Ovary (tissue), 9 donors: Measurements from ENCODE around the gene TRAF3IP1. TPM values are rescaled to one million over a fixed set of nuclear protein-coding genes. Genes with fewer than 3 reads are reported as not detected.
"Not testable (repeated sequence)": the region's sequence is repeated elsewhere in the genome, so short reads cannot be mapped to it uniquely, and the experiment has no call there.

ENCODE experiments used
- DNase-seq, 5 donors: peaks; one replicate each; pipeline ENCODE4 v3.0.0-alpha.2; 2019 to 2020
- H3K27ac ChIP-seq, 2 donors: fragments of 200-600 bp; one replicate each; pipeline versions ENCODE4 v1.5.1 to v1.8.0; 2019 to 2022
- H3K27me3 ChIP-seq: fragments of 200-600 bp; one replicate; pipeline ENCODE4 v1.8.0; 2022
- H3K36me3 ChIP-seq: fragments of 200-600 bp; sonication (generic); one replicate; pipeline ENCODE4 v1.5.1; 2019
- H3K4me1 ChIP-seq: one replicate; pipeline ENCODE4 v1.8.1; 2013; ENCODE audit warnings: mild to moderate bottlenecking, moderate library complexity; ENCODE audit not compliant: insufficient read depth
- H3K4me3 ChIP-seq: fragments of 200-600 bp; sonication (generic); one replicate; pipeline ENCODE4 v1.5.1; 2017
- H3K9me3 ChIP-seq, 2 donors: fragments of 200-600 bp in 1 of 2; sonication (generic) in 1 of 2; one replicate each; pipeline versions ENCODE4 v1.5.1 to v1.8.1; 2013 to 2019; ENCODE audit warnings: mild to moderate bottlenecking in 1 of 2, moderate library complexity in 1 of 2
- EP300 ChIP-seq: sonication (generic); formaldehyde crosslinking; IDR thresholded peaks from one replicate; pipeline ENCODE4 v1.6.1; 2017; ENCODE audit warnings: antibody characterized with exemption
- POLR2A ChIP-seq: fragments of 450-650 bp; IDR thresholded peaks from one replicate; pipeline ENCODE4 v1.6.1; 2017; ENCODE audit warnings: antibody characterized with exemption, mild to moderate bottlenecking, moderate library complexity
- WGBS, 3 donors: extraction: QIAGEN DNeasy Blood & Tissue Kit in 1 of 3; methylation state at CpG; one replicate each; pipeline versions ENCODE4 v1.1.5 to v1.1.7; 2013 to 2017; 5-methylcytosine and 5-hydroxymethylcytosine counted together
- intact Hi-C, 4 donors: fragments of 100-400 bp; cut with DNase I; formaldehyde crosslinking; loops; one replicate each; pipeline versions ENCODE4 v1.11.0 to v1.15.1; 2022 to 2023
- polyA plus RNA-seq, 2 donors: library from polyadenylated mRNA; stranded (reverse); fragments of 200-250 nt in 1 of 2; fragments of 350-450 nt in 1 of 2; fragmentation: Illumina TruSeq in 1 of 2; extraction: RNeasy Lipid Tissue Mini Kit (QIAGEN cat#74804) in 1 of 2; gene quantifications; one replicate each; pipeline ENCODE4 v1.2.3, GENCODE V29; 2013 to 2014
- total RNA-seq, 7 donors: library from RNA; depleted of rRNA in 2 of 7; stranded (reverse); fragments of >200 nt in 2 of 7; fragmentation: NEBNext Ultra II Directional in 3 of 7; extraction: Animal tissue kit (Norgen Biotek cat#: 25700) in 3 of 7; gene quantifications; one replicate each; pipeline versions ENCODE4 v1.1.0 to v1.2.4, GENCODE V29; 2016 to 2023
- TF ChIP-seq, protein P1 (sequence below), 3 donors: fragments of 450-650 bp in 2 of 3; fragments of 200-600 bp in 1 of 3; IDR thresholded peaks; one replicate each; pipeline versions ENCODE4 v1.5.1 to v1.8.0; 2016 to 2022; ENCODE audit warnings: antibody characterized with exemption in 3 of 3, mild to moderate bottlenecking in 1 of 3
- donor health status: DM: no; HTN: no; CAD: no; lungs with moderate emphysema.
- donor health status: DM: no; HTN: no; CAD: no.
- donor health status: Bipolar disorder and iron deficiency.
- donor health status: DM: yes; HTN: yes; CAD: no.
- donor health status: DM: no; HTN: no; CAD: no.
- donor health status: DM: yes; HTN: yes; CAD: no.

The TRAF3IP1 gene
- total and polyA plus RNA-seq, 9 donors = 7.0 to 29.2 (median 19.1) TPM

DNA sequence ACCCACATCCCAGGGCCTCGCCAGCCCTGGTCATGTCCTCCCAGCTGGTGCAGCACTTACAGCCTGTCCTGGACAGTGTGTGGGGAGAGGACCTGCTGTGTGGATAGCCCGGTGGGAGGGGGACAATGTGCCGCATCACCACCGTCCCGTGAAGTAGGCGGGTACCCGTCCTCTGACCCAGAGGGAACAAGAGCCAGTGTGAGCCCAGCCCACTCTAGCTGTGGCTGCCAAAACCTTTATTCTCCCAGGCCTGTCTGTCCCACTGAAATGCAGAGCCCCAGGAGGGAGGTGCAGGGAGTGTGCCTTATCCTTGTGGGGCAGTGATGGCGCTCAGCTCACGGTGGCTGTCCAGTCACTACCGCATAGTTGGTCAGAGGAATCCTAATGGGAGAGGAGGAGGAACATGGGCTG, 1.7 kb downstream of the TRAF3IP1 start:
- intact Hi-C loops = no loop called here
- no peaks in the 10 kb centered on the region for H3K9me3 ChIP-seq
- TF ChIP-seq EP300 (no peak), POLR2A (no peak)
- TF ChIP-seq, protein P1, sequence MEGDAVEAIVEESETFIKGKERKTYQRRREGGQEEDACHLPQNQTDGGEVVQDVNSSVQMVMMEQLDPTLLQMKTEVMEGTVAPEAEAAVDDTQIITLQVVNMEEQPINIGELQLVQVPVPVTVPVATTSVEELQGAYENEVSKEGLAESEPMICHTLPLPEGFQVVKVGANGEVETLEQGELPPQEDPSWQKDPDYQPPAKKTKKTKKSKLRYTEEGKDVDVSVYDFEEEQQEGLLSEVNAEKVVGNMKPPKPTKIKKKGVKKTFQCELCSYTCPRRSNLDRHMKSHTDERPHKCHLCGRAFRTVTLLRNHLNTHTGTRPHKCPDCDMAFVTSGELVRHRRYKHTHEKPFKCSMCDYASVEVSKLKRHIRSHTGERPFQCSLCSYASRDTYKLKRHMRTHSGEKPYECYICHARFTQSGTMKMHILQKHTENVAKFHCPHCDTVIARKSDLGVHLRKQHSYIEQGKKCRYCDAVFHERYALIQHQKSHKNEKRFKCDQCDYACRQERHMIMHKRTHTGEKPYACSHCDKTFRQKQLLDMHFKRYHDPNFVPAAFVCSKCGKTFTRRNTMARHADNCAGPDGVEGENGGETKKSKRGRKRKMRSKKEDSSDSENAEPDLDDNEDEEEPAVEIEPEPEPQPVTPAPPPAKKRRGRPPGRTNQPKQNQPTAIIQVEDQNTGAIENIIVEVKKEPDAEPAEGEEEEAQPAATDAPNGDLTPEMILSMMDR (IDR thresholded peaks at IDR 0.05) = no peak
- H3K27me3 ChIP-seq = no peaks in the 10 kb centered on the region
- H3K36me3 ChIP-seq = no peaks in the 10 kb centered on the region
- no peak overlapping the region for H3K4me3 ChIP-seq
- 85 to 91% (median 87%) methylated on average over 10 of the region's 10 CpGs for WGBS, 3 donors
- H3K27ac ChIP-seq = no peak overlapping the region
- H3K4me1 ChIP-seq = peaks cover 9% of the 10 kb centered on the region
- no peak for DNase-seq

DNA sequence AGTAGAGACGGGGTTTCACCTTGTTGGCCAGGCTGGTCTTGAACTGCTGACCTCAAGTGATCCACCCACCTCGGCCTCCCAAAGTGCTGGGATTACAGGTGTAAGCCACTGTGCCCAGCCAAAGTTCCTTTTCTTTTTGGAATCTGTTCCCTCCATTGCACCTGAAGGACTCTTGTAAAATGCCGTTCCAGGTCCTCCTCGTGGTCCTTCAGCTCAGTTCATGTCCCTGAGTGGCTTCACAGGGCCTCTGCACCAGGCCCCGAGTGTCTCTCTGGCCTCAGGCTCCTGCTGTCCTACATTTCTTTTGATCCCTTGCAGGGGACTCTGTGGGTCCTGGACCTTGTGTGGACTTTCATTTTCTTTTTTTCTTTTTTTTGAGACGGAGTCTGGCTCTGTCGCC, 3.9 kb downstream of the TRAF3IP1 start:
- H3K4me3 ChIP-seq, H3K36me3 ChIP-seq, DNase-seq, intact Hi-C loops, H3K27ac ChIP-seq, H3K9me3 ChIP-seq, H3K4me1 ChIP-seq, H3K27me3 ChIP-seq: not testable (repeated sequence)
- 90 to 92% (median 92%) methylated on average over 7 of the region's 7 CpGs for WGBS, 3 donors

DNA sequence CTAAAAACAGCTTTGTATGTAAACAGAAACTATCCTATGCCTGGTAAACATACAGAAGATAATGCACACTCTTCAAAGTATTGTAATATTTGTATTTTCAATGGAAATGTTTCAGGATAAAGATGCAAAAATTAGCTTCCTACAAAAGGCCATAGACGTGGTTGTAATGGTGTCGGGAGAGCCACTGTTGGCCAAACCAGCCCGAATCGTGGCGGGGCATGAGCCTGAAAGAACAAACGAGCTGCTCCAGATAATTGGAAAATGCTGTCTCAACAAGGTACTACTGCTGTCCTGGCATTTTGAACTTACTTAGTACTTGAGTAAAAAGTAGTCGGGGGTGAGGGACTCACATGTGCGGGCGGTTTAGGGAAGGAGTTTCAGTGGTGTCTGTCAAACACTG, 5.4 kb downstream of the TRAF3IP1 start:
- Histone ChIP-seq H3K36me3 (no peaks in the 10 kb centered on the region), H3K4me3 (no peak overlapping the region), H3K4me1 (peaks cover 6% of the 10 kb centered on the region), H3K9me3 (no peaks in the 10 kb centered on the region), H3K27ac (no peak overlapping the region), H3K27me3 (no peaks in the 10 kb centered on the region)
- 75 to 79% (median 78%) methylated on average over 9 of the region's 9 CpGs for WGBS, 3 donors
- intact Hi-C loops = no loop called here
- no peak for DNase-seq
- TF ChIP-seq, protein P1 (IDR thresholded peaks at IDR 0.05) = no peak
- no peak for TF ChIP-seq EP300
- no peak for TF ChIP-seq POLR2A

DNA sequence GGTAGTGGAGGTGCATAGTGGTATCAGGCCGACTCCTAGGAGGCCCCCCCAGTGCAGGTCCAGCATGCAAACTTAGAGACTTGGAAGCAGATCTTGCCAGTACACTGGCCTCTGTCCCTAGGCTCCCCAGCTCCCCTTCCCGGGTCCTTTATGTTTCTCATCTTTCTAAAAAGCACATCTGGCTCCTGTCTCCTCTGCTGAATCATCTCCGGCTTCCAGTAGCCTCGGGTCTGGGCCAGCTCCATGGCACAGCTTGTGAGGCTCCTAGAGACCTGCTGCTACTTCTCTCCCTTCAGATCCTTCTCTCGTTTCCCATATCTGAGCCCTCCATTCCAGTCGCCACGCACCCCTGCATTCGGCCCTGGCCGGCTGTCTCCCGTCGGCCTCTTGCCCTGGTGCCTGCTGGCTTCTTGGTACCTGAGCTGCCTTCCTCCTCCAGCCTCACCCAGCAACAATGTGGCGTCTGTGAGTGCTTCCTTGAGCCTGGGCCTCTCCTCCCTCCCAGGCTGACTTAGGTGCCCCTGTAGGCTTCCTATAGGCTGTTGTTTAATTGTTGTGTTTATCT, 6.6 kb downstream of the TRAF3IP1 start:
- no peak for DNase-seq

DNA sequence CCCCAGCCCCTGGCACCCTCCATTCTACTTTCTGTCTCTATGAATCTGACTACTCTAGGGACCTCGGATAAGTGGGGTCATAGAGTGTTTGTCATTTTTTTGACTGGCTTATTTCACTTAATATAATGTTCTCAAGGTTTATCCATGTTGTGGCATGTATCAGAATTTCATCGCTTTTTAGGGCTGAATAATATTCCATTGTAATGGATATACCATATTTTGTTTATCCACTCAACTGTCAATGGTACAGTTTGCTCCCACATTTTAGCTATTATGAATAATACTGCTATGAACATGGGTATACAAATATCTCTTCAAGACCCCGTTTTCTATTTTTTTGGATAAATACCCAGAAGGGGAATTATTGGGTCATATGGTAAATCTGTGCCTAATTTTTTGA, 7.4 kb downstream of the TRAF3IP1 start:
- no peaks in the 10 kb centered on the region for H3K27me3 ChIP-seq
- H3K4me1 ChIP-seq = no peaks in the 10 kb centered on the region
- TF ChIP-seq EP300 (no peak), POLR2A (no peak)
- TF ChIP-seq, protein P1 (IDR thresholded peaks at IDR 0.05) = no peak
- no peak overlapping the region for H3K27ac ChIP-seq
- no peaks in the 10 kb centered on the region for H3K9me3 ChIP-seq
- no peak overlapping the region for H3K4me3 ChIP-seq
- DNase-seq = no peak
- 94 to 98% (median 97%) methylated on average over 3 of the region's 3 CpGs for WGBS, 3 donors
- intact Hi-C loops = no loop called here
- H3K36me3 ChIP-seq = no peaks in the 10 kb centered on the region

More for the DNA sequence above, 6.6 kb downstream of the TRAF3IP1 start:
- Histone ChIP-seq H3K9me3 (no peaks in the 10 kb centered on the region), H3K27me3 (no peaks in the 10 kb centered on the region), H3K4me3 (no peak overlapping the region), H3K36me3 (no peaks in the 10 kb centered on the region), H3K4me1 (peaks cover 1% of the 10 kb centered on the region), H3K27ac (no peak overlapping the region)
- 84 to 93% (median 90%) methylated on average over 12 of the region's 12 CpGs for WGBS, 3 donors
- TF ChIP-seq POLR2A (no peak), EP300 (no peak)
- TF ChIP-seq, protein P1 (IDR thresholded peaks at IDR 0.05) = no peak
- intact Hi-C loops = no loop called here
